ENCODE data around the gene ACKR2.

Gene ACKR2

GRCh38 chr3:42830437-42831320, 21.4 kb downstream of the ACKR2 start:
- DNase-seq, result peak; percentile 8

GRCh38 chr3:42831321-42831713, 22.1 kb downstream of the ACKR2 start:
- peak; percentile 28 for DNase-seq

- DNase-seq, result no peak
Measured at GRCh38 chr3:42836150-42837123, 27.2 kb downstream of the ACKR2 start.

GRCh38 chr3:42838571-42838970, 29.3 kb downstream of the ACKR2 start:
- DNase-seq, result no peak

GRCh38 chr3:42839616-42840015, 30.4 kb downstream of the ACKR2 start:
- DNase-seq, result peak; percentile 29

GRCh38 chr3:42841332-42841731, 32.1 kb downstream of the ACKR2 start:
- DNase-seq, result no peak

- DNase-seq, result no peak
Measured at GRCh38 chr3:42843713-42844411, 34.6 kb downstream of the ACKR2 start.

GRCh38 chr3:42844412-42844713, 35.1 kb downstream of the ACKR2 start:
- no peak for DNase-seq

- DNase-seq, result no peak
Measured at GRCh38 chr3:42844815-42845214, 35.6 kb downstream of the ACKR2 start.

GRCh38 chr3:42846685-42847522, 37.7 kb downstream of the ACKR2 start:
- DNase-seq, result no peak

- no peak for DNase-seq
Measured at GRCh38 chr3:42847731-42848130, 38.5 kb downstream of the ACKR2 start.

- DNase-seq, result no peak
Measured at GRCh38 chr3:42849017-42849416, 39.8 kb downstream of the ACKR2 start.

GRCh38 chr3:42850263-42850662, 41.0 kb downstream of the ACKR2 start:
- no peak for DNase-seq

- DNase-seq, result no peak
Measured at GRCh38 chr3:42851228-42851834, 42.1 kb downstream of the ACKR2 start.

- DNase-seq, result no peak
Measured at GRCh38 chr3:42852441-42852840, 43.2 kb downstream of the ACKR2 start.

- DNase-seq, result no peak
Measured at GRCh38 chr3:42853056-42853455, 43.8 kb downstream of the ACKR2 start.

GRCh38 chr3:42853739-42854302, 44.6 kb downstream of the ACKR2 start:
- DNase-seq, result no peak

- no peak for DNase-seq
Measured at GRCh38 chr3:42855219-42855546, 45.9 kb downstream of the ACKR2 start.

GRCh38 chr3:42855547-42856380, 46.5 kb downstream of the ACKR2 start:
- no peak for DNase-seq

GRCh38 chr3:42856544-42856943, 47.3 kb downstream of the ACKR2 start:
- DNase-seq, result no peak
